Left ventricle myocardium inferior (tissue), 1 donor: Measurements from ENCODE around the gene AGR3. TPM values are rescaled to one million over a fixed set of nuclear protein-coding genes. Genes with fewer than 3 reads are reported as not detected.

Source experiments
- DNase-seq: peaks from one replicate; pipeline ENCODE4 v3.0.0-alpha.2; 2020
- H3K27ac ChIP-seq: fragments of 200-600 bp; replicated peaks from 2 replicates; pipeline ENCODE4 v1.8.0; 2021
- H3K27me3 ChIP-seq: fragments of 200-600 bp; 2 replicates; pipeline ENCODE4 v1.8.0; 2021; ENCODE audit warnings: low read depth
- H3K36me3 ChIP-seq: fragments of 200-600 bp; 2 replicates; pipeline ENCODE4 v1.8.0; 2021
- H3K4me1 ChIP-seq: fragments of 200-600 bp; 2 replicates; pipeline ENCODE4 v1.8.0; 2021
- H3K4me3 ChIP-seq: fragments of 200-600 bp; 2 replicates; pipeline ENCODE4 v1.8.0; 2021; ENCODE audit warnings: mild to moderate bottlenecking, moderate library complexity
- H3K9me3 ChIP-seq: fragments of 200-600 bp; replicated peaks from 2 replicates; pipeline ENCODE4 v1.8.0; 2021
- CTCF ChIP-seq: fragments of 200-600 bp; IDR thresholded peaks from 2 replicates; pipeline ENCODE4 v1.8.0; 2021; ENCODE audit warnings: antibody characterized with exemption, mild to moderate bottlenecking, borderline replicate concordance
- intact Hi-C: fragments of 100-400 bp; cut with micrococcal nuclease; formaldehyde crosslinking; loops from one replicate; pipeline ENCODE4 v1.11.0; 2022
- total RNA-seq: library from RNA; stranded (reverse); fragmentation: NEBNext Ultra II Directional; extraction: Animal tissue kit (Norgen Biotek cat#: 25700); gene quantifications from one replicate; pipeline ENCODE4 v1.2.1, GENCODE V29; 2021
- donor health status: DM: no; HTN: yes; CAD: no; lungs with severe emphysema.

The AGR3 gene
- total RNA-seq, 1 donor from 2014 or later = not detected

GRCh38 chr7:16913643-16914042, 31.9 kb upstream of the AGR3 start:
- no peaks in the 10 kb centered on the region for H3K4me1 ChIP-seq
- intact Hi-C loops = loop anchor here (10.0 kb wide), 2 partner anchors 109 to 309 kb away; partner anchors contain the start of gene AGR2
- TF ChIP-seq CTCF = no peak
- H3K27ac ChIP-seq = no peak overlapping the region
- H3K27me3 ChIP-seq = no peaks in the 10 kb centered on the region
- no peak overlapping the region for H3K4me3 ChIP-seq
- peaks cover 22% of the 10 kb centered on the region for H3K9me3 ChIP-seq
- H3K36me3 ChIP-seq = no peaks in the 10 kb centered on the region
- no peak for DNase-seq

- Histone ChIP-seq H3K9me3 (peaks cover 22% of the 10 kb centered on the region), H3K4me1 (no peaks in the 10 kb centered on the region), H3K36me3 (no peaks in the 10 kb centered on the region), H3K27ac (no peak overlapping the region), H3K4me3 (no peak overlapping the region), H3K27me3 (no peaks in the 10 kb centered on the region)
- no peak for TF ChIP-seq CTCF
- intact Hi-C loops = loop anchor here (10.0 kb wide), 2 partner anchors 108 to 308 kb away; partner anchors contain the start of gene AGR2
- DNase-seq = no peak
Measured at GRCh38 chr7:16912540-16912939, 30.8 kb upstream of the AGR3 start.

- no peaks in the 10 kb centered on the region for H3K36me3 ChIP-seq
- H3K27ac ChIP-seq = no peak overlapping the region
- no peaks in the 10 kb centered on the region for H3K27me3 ChIP-seq
- no peak overlapping the region for H3K4me3 ChIP-seq
- DNase-seq = no peak
- H3K9me3 ChIP-seq = peaks cover 22% of the 10 kb centered on the region
- no peak for TF ChIP-seq CTCF
- H3K4me1 ChIP-seq = no peaks in the 10 kb centered on the region
- intact Hi-C loops = no loop called here
Measured at GRCh38 chr7:16908561-16908960, 26.8 kb upstream of the AGR3 start.

DNA sequence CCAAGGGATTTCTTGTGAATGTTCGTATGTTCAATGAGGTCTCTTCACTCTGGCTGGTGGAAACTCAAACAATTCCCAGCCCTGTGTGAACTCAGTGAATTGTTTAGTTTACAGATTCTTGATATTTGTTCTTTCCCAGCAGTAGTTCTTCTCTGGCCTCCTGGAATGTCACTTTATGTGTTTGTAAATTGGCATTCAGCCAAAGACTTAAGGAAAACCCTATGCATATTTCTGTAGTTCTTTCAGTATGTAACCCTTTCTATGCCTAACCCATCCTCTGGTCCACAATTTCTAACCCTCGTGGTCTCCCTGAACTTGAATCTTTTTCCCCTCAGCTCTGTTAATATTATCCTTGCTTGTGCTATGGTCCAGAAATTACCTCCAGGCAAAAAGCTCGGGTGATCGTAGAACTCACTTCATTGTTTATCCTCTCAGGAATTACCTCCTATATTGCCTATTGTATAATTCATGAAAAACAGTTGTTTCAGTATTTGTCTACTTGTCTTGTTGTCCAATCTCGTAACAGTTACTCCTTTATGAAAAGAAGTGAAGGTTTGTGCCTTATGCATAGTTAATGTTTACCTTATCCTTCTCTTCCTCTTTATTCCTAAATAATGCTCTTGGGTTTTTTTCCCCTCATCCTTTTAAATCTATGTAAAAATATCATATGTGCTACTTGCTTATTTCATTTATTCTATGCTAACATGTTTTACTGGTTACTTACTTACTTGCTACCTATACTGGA, 23.7 kb upstream of the AGR3 start:
- no peak for DNase-seq
- H3K4me3 ChIP-seq = no peak overlapping the region
- H3K4me1 ChIP-seq = no peaks in the 10 kb centered on the region
- intact Hi-C loops = no loop called here
- TF ChIP-seq CTCF = no peak
- H3K9me3 ChIP-seq = peaks cover 16% of the 10 kb centered on the region
- H3K27me3 ChIP-seq = no peaks in the 10 kb centered on the region
- no peak overlapping the region for H3K27ac ChIP-seq
- no peaks in the 10 kb centered on the region for H3K36me3 ChIP-seq

GRCh38 chr7:16904076-16904475, 22.3 kb upstream of the AGR3 start:
- H3K4me3 ChIP-seq = no peak overlapping the region
- intact Hi-C loops = no loop called here
- no peaks in the 10 kb centered on the region for H3K36me3 ChIP-seq
- no peak for DNase-seq
- H3K27ac ChIP-seq = no peak overlapping the region
- TF ChIP-seq CTCF = no peak
- no peaks in the 10 kb centered on the region for H3K27me3 ChIP-seq
- no peaks in the 10 kb centered on the region for H3K4me1 ChIP-seq
- H3K9me3 ChIP-seq = peaks cover 22% of the 10 kb centered on the region
